Thymus (tissue), 11 donors: ENCODE measurements around the gene TOP2B. TPM values are rescaled to one million over a fixed set of nuclear protein-coding genes. Genes with fewer than 3 reads are reported as not detected.

Experiments used
- DNase-seq, 9 donors: peaks; one replicate each; pipeline ENCODE4 v3.0.0-alpha.2; 2013; ENCODE audit warnings: low spot score in 9 of 9, low read depth in 6 of 9, missing footprints in 1 of 9
- H3K27ac ChIP-seq, 2 donors: one replicate each; pipeline ENCODE4 v1.5.1; 2013; ENCODE audit warnings: control low read depth in 1 of 2, low read depth in 1 of 2, low read length in 1 of 2, mild to moderate bottlenecking in 1 of 2, moderate library complexity in 1 of 2
- H3K27me3 ChIP-seq, 2 donors: one replicate each; pipeline ENCODE4 v1.5.1; 2013; ENCODE audit warnings: low read length in 1 of 2; ENCODE audit not compliant: control insufficient read depth in 2 of 2, insufficient read depth in 1 of 2
- H3K36me3 ChIP-seq, 2 donors: one replicate each; pipeline ENCODE4 v1.5.1; 2013; ENCODE audit warnings: low read length in 1 of 2, mild to moderate bottlenecking in 1 of 2, moderate library complexity in 1 of 2; ENCODE audit not compliant: control insufficient read depth in 2 of 2, insufficient read depth in 2 of 2
- H3K4me1 ChIP-seq, 2 donors: one replicate each; pipeline ENCODE4 v1.5.1; 2013; ENCODE audit warnings: low read length in 2 of 2; ENCODE audit not compliant: control insufficient read depth in 2 of 2, insufficient read depth in 2 of 2
- H3K4me3 ChIP-seq, 2 donors: one replicate each; pipeline ENCODE4 v1.5.1; 2013; ENCODE audit warnings: low read length in 2 of 2, control low read depth in 1 of 2, mild to moderate bottlenecking in 1 of 2
- H3K9me3 ChIP-seq, 2 donors: one replicate each; pipeline ENCODE4 v1.5.1; 2013; ENCODE audit warnings: low read length in 1 of 2, mild to moderate bottlenecking in 1 of 2; ENCODE audit not compliant: control insufficient read depth in 2 of 2, insufficient read depth in 1 of 2
- WGBS: extraction: QIAGEN DNeasy Blood & Tissue Kit; methylation state at CpG from one replicate; pipeline ENCODE4 v1.1.7; 2013; 5-methylcytosine and 5-hydroxymethylcytosine counted together
- polyA plus RNA-seq: library from polyadenylated mRNA; stranded (reverse); fragments of 200-250 nt; gene quantifications from one replicate; pipeline ENCODE4 v1.2.3, GENCODE V29; 2013
- total RNA-seq: library from RNA; stranded (reverse); fragments of 120-200 nt; gene quantifications from one replicate; pipeline ENCODE4 v1.2.4, GENCODE V29; 2013
- donor health status: healthy.

TOP2B gene
- total and polyA plus RNA-seq, 2 donors, result 122 to 186 TPM

- no peak overlapping the region for H3K4me3 ChIP-seq
- H3K27me3 ChIP-seq, result no peaks in the 10 kb centered on the region
- no peak overlapping the region for H3K27ac ChIP-seq
- no peaks in the 10 kb centered on the region for H3K4me1 ChIP-seq
- no peak for DNase-seq
- H3K9me3 ChIP-seq, result no peaks in the 10 kb centered on the region
- 96% methylated on average over 7 of the region's 7 CpGs for WGBS
- H3K36me3 ChIP-seq, result no peaks in the 10 kb centered on the region
Observed at GRCh38 chr3:25554376-25554775, 110.3 kb downstream of the TOP2B start.

- Histone ChIP-seq H3K9me3 (no peaks in the 10 kb centered on the region), H3K36me3 (no peaks in the 10 kb centered on the region), H3K27me3 (no peaks in the 10 kb centered on the region), H3K4me1 (no peaks in the 10 kb centered on the region), H3K27ac (no peak overlapping the region), H3K4me3 (no peak overlapping the region)
- WGBS, result 88% methylated on average over 3 of the region's 3 CpGs
- no peak for DNase-seq
Observed at GRCh38 chr3:25552251-25552650, 112.5 kb downstream of the TOP2B start.

- 84% methylated on average over 2 of the region's 2 CpGs for WGBS
- H3K27me3 ChIP-seq, result no peaks in the 10 kb centered on the region
- no peak overlapping the region for H3K4me3 ChIP-seq
- no peaks in the 10 kb centered on the region for H3K9me3 ChIP-seq
- H3K27ac ChIP-seq, result no peak overlapping the region
- H3K4me1 ChIP-seq, result no peaks in the 10 kb centered on the region
- no peaks in the 10 kb centered on the region for H3K36me3 ChIP-seq
- DNase-seq, result no peak
Observed at GRCh38 chr3:25548836-25549235, 115.9 kb downstream of the TOP2B start.

- Histone ChIP-seq H3K27ac (no peak overlapping the region), H3K9me3 (no peaks in the 10 kb centered on the region), H3K36me3 (no peaks in the 10 kb centered on the region), H3K4me1 (no peaks in the 10 kb centered on the region), H3K4me3 (no peak overlapping the region), H3K27me3 (no peaks in the 10 kb centered on the region)
- no peak for DNase-seq
- 81% methylated on average over 1 of the region's 1 CpG for WGBS
Observed at GRCh38 chr3:25547943-25548674, 116.6 kb downstream of the TOP2B start.

Other genes with a start within 250 kb of the TOP2B start
- 1.7 TPM for gene RARB, start 236.6 kb downstream of the TOP2B start, total RNA-seq
- 0.89 TPM for gene RARB, start 236.6 kb downstream of the TOP2B start, polyA plus RNA-seq
- 62.2 TPM for gene NGLY1, start 118.5 kb upstream of the TOP2B start, total RNA-seq
- gene NGLY1, start 118.5 kb upstream of the TOP2B start, polyA plus RNA-seq, result 73.4 TPM
- 15.2 TPM for gene OXSM, start 125.2 kb upstream of the TOP2B start, total RNA-seq
- 17.5 TPM for gene OXSM, start 125.2 kb upstream of the TOP2B start, polyA plus RNA-seq